H9 (cell line): ENCODE results near the gene IRF2. TPM values are rescaled to one million over a fixed set of nuclear protein-coding genes. Genes with fewer than 3 reads are reported as not detected.
A peak's percentile ranks its signal among the peaks of the same experiment; 100 is the strongest.

Source experiments
- DNase-seq: peaks from one replicate; pipeline ENCODE4 v3.0.0-alpha.2; 2017
- H2AFZ ChIP-seq: one replicate; pipeline ENCODE4 v1.6.1; 2013; ENCODE audit warnings: mild to moderate bottlenecking, low read length, control low read depth, moderate library complexity
- H2AK5ac ChIP-seq: 2 replicates; pipeline ENCODE4 v1.6.1; 2013; ENCODE audit warnings: low read length, control low read depth, mixed read lengths; ENCODE audit not compliant: insufficient read length
- H2BK120ac ChIP-seq: one replicate; pipeline ENCODE4 v1.6.1; 2013; ENCODE audit warnings: low read depth, mild to moderate bottlenecking, low read length, control low read depth, inconsistent platforms; ENCODE audit not compliant: poor library complexity, severe bottlenecking
- H2BK12ac ChIP-seq: 2 replicates; pipeline ENCODE4 v1.6.1; 2013; ENCODE audit warnings: low read length, control low read depth, mixed read lengths, low read depth; ENCODE audit not compliant: insufficient read length
- H2BK15ac ChIP-seq: 2 replicates; pipeline ENCODE4 v1.6.1; 2013; ENCODE audit warnings: low read depth, low read length, control low read depth
- H2BK20ac ChIP-seq: one replicate; pipeline ENCODE4 v1.6.1; 2013; ENCODE audit warnings: low read depth, mild to moderate bottlenecking, low read length, control low read depth, inconsistent platforms; ENCODE audit not compliant: poor library complexity, severe bottlenecking
- H2BK5ac ChIP-seq: 2 replicates; pipeline ENCODE4 v1.6.1; 2013; ENCODE audit warnings: low read length, control low read depth, mixed read lengths; ENCODE audit not compliant: insufficient read length
- H3K14ac ChIP-seq: 2 replicates; pipeline ENCODE4 v1.6.1; 2013; ENCODE audit warnings: low read length, control low read depth; ENCODE audit not compliant: insufficient read depth
- H3K18ac ChIP-seq: 2 replicates; pipeline ENCODE4 v1.6.1; 2013; ENCODE audit warnings: low read depth, mild to moderate bottlenecking, mixed read lengths, low read length, control low read depth; ENCODE audit not compliant: insufficient read length
- H3K23ac ChIP-seq: 2 replicates; pipeline ENCODE4 v1.6.1; 2013; ENCODE audit warnings: low read length, control low read depth, mixed read lengths, low read depth; ENCODE audit not compliant: insufficient read length
- H3K23me2 ChIP-seq: 2 replicates; pipeline ENCODE4 v1.6.1; 2013; ENCODE audit warnings: low read depth, mild to moderate bottlenecking, mixed read lengths, low read length, control low read depth; ENCODE audit not compliant: insufficient read length, poor library complexity, severe bottlenecking
- H3K27ac ChIP-seq: 2 replicates; pipeline ENCODE4 v1.5.1; 2013; ENCODE audit warnings: low read length, control low read depth, mixed read lengths, low read depth; ENCODE audit not compliant: insufficient read length
- H3K27me3 ChIP-seq: 2 replicates; pipeline ENCODE4 v1.6.1; 2013; ENCODE audit warnings: low read length, control low read depth, inconsistent platforms; ENCODE audit not compliant: insufficient read depth
- H3K4ac ChIP-seq: 2 replicates; pipeline ENCODE4 v1.6.1; 2013; ENCODE audit warnings: low read depth, mild to moderate bottlenecking, control low read depth, inconsistent platforms, low read length, moderate library complexity
- H3K4me1 ChIP-seq: 2 replicates; pipeline ENCODE4 v1.6.1; 2013; ENCODE audit warnings: low read length, control low read depth, inconsistent platforms; ENCODE audit not compliant: insufficient read depth
- H3K4me2 ChIP-seq: 2 replicates; pipeline ENCODE4 v1.6.1; 2013; ENCODE audit warnings: low read length, control low read depth, mixed read lengths; ENCODE audit not compliant: insufficient read length, insufficient read depth
- H3K56ac ChIP-seq: 2 replicates; pipeline ENCODE4 v1.6.1; 2013; ENCODE audit warnings: low read depth, mild to moderate bottlenecking, mixed read lengths, low read length, control low read depth; ENCODE audit not compliant: insufficient read length
- H3K79me1 ChIP-seq: 2 replicates; pipeline ENCODE4 v1.6.1; 2013; ENCODE audit warnings: low read depth, mild to moderate bottlenecking, moderate library complexity, low read length, control low read depth, inconsistent platforms; ENCODE audit not compliant: insufficient read depth, poor library complexity, severe bottlenecking
- H3K79me2 ChIP-seq: 2 replicates; pipeline ENCODE4 v1.6.1; 2013; ENCODE audit warnings: low read length, control low read depth, inconsistent platforms; ENCODE audit not compliant: insufficient read depth
- H3K9ac ChIP-seq: 2 replicates; pipeline ENCODE4 v1.6.1; 2013; ENCODE audit warnings: low read length, control low read depth, mixed read lengths; ENCODE audit not compliant: insufficient read length; ENCODE audit errors: extremely low read depth
- H3K9me3 ChIP-seq: one replicate; pipeline ENCODE4 v1.6.1; 2013; ENCODE audit warnings: low read depth, low read length, inconsistent platforms; ENCODE audit not compliant: control insufficient read depth
- H3T11ph ChIP-seq: one replicate; pipeline ENCODE4 v1.6.1; 2013; ENCODE audit warnings: mild to moderate bottlenecking, low read length, control low read depth, inconsistent platforms
- H4K20me1 ChIP-seq: one replicate; pipeline ENCODE4 v1.6.1; 2013; ENCODE audit not compliant: control insufficient read depth, insufficient read length, insufficient read depth
- H4K5ac ChIP-seq: 2 replicates; pipeline ENCODE4 v1.6.1; 2013; ENCODE audit warnings: low read depth, mild to moderate bottlenecking, mixed read lengths, low read length, control low read depth; ENCODE audit not compliant: insufficient read length
- H4K8ac ChIP-seq: replicated peaks from 2 replicates; pipeline ENCODE4 v1.6.1; 2013; ENCODE audit warnings: low read length, control low read depth, mixed read lengths, low read depth; ENCODE audit not compliant: insufficient read length
- H4K91ac ChIP-seq: 2 replicates; pipeline ENCODE4 v1.6.1; 2013; ENCODE audit warnings: low read depth, mild to moderate bottlenecking, moderate library complexity, mixed read lengths, low read length, control low read depth; ENCODE audit not compliant: insufficient read length
- H3K27ac Mint-ChIP-seq, 3 experiments: 2 replicates in 2 of 3; 3 replicates in 1 of 3; pipeline ENCODE4 v1.8.0; 2020 to 2021; ENCODE audit warnings: mixed read lengths in 3 of 3, mild to moderate bottlenecking in 1 of 3, moderate library complexity in 1 of 3
- H3K27me3 Mint-ChIP-seq: 2 replicates; pipeline ENCODE4 v1.8.0; 2021; ENCODE audit warnings: low read depth, mild to moderate bottlenecking, moderate library complexity, mixed read lengths
- H3K36me3 Mint-ChIP-seq, 3 experiments: 2 replicates in 2 of 3; 3 replicates in 1 of 3; pipeline ENCODE4 v1.8.0; 2020 to 2021; ENCODE audit warnings: low read depth in 3 of 3, mixed read lengths in 3 of 3; ENCODE audit not compliant: insufficient read depth in 1 of 3
- H3K4me1 Mint-ChIP-seq, 2 experiments: 2 replicates each; pipeline ENCODE4 v1.8.0; 2020; ENCODE audit warnings: mixed read lengths in 2 of 2
- H3K4me3 Mint-ChIP-seq, 2 experiments: 2 replicates in 1 of 2; 3 replicates in 1 of 2; pipeline ENCODE4 v1.8.0; 2020 to 2021; ENCODE audit warnings: mild to moderate bottlenecking in 2 of 2, mixed read lengths in 2 of 2, moderate library complexity in 1 of 2
- H3K9me3 Mint-ChIP-seq, 2 experiments: 2 replicates in 1 of 2; 3 replicates in 1 of 2; pipeline ENCODE4 v1.8.0; 2020; ENCODE audit warnings: mild to moderate bottlenecking in 2 of 2, mixed read lengths in 2 of 2, moderate library complexity in 1 of 2
- WGBS: extraction: QIAGEN DNeasy Blood & Tissue Kit; methylation state at CpG from one replicate; pipeline ENCODE4 v1.1.7; 2013; ENCODE audit warnings: missing lambda C conversion rate, low lambda C conversion rate, mixed read lengths; ENCODE audit not compliant: insufficient read length; ENCODE audit errors: extremely low coverage; 5-methylcytosine and 5-hydroxymethylcytosine counted together
- total RNA-seq: library from RNA; stranded (reverse); gene quantifications from 2 replicates; pipeline ENCODE4 v1.2.1, GENCODE V29; 2021
- TF ChIP-seq, protein P1 (sequence below): fragments of 200-600 bp; sonication (generic); conservative IDR thresholded peaks from 3 replicates; pipeline ENCODE4 v1.8.0; 2021; ENCODE audit warnings: antibody characterized with exemption, mild to moderate bottlenecking

IRF2 gene
- total RNA-seq, 1 experiment from 2014 or later, result 13.5 TPM

DNA sequence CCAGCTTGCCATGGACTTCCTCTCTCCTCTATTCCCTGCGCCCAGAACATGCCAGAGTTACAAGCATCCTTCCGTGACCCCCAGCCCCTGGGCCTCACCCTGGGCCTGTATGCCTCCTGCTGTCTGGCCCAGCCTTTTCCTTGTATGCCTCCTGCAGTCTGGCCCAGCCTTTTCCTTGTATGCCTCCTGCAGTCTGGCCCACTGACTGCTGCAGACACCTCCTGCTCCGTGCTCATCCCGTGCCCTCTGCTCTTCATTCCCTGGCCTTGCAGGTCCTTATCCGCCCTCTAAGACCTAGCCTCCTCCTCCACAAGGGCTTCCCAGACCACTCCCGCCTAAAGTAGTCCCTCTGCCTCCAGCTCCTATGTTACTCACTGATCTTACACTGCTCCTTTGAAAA, 44.2 kb downstream of the IRF2 start:
- no peak overlapping the region for H3K9ac ChIP-seq
- no peak overlapping the region for H3K56ac ChIP-seq
- no peaks in the 10 kb centered on the region for H3K27me3 Mint-ChIP-seq
- H3K79me1 ChIP-seq, result peaks cover 2% of the 10 kb centered on the region
- 0 out of 2 replicates have a peak, but pooled peaks cover 2% of the 10 kb centered on the region for H3K27me3 ChIP-seq
- H3K27ac Mint-ChIP-seq, result peak overlapping the region in 1 of 3 experiments; percentile 6; a peak in 2 of 7 replicates
- H3K79me2 ChIP-seq, result peaks cover 10% of the 10 kb centered on the region; the same call in 1 of the 2 replicates
- peaks cover 12 to 31% (median 27%) of the 10 kb centered on the region in 3 experiments; a peak in 6 of 7 replicates for H3K36me3 Mint-ChIP-seq
- no peak for DNase-seq
- no peak overlapping the region for H3K18ac ChIP-seq
- no peaks in the 10 kb centered on the region for H3K9me3 Mint-ChIP-seq
- no peaks in the 10 kb centered on the region for H3K23me2 ChIP-seq
- H2BK12ac ChIP-seq, result no peak overlapping the region
- peaks cover 22 to 30% of the 10 kb centered on the region in 2 experiments for H3K4me1 Mint-ChIP-seq
- no peak overlapping the region for H4K91ac ChIP-seq
- TF ChIP-seq, protein P1, sequence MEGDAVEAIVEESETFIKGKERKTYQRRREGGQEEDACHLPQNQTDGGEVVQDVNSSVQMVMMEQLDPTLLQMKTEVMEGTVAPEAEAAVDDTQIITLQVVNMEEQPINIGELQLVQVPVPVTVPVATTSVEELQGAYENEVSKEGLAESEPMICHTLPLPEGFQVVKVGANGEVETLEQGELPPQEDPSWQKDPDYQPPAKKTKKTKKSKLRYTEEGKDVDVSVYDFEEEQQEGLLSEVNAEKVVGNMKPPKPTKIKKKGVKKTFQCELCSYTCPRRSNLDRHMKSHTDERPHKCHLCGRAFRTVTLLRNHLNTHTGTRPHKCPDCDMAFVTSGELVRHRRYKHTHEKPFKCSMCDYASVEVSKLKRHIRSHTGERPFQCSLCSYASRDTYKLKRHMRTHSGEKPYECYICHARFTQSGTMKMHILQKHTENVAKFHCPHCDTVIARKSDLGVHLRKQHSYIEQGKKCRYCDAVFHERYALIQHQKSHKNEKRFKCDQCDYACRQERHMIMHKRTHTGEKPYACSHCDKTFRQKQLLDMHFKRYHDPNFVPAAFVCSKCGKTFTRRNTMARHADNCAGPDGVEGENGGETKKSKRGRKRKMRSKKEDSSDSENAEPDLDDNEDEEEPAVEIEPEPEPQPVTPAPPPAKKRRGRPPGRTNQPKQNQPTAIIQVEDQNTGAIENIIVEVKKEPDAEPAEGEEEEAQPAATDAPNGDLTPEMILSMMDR, result no peak
- no peak overlapping the region for H2BK15ac ChIP-seq
- H3K4me1 ChIP-seq, result peaks cover 5% of the 10 kb centered on the region; the same call in 1 of the 2 replicates
- H3K27ac ChIP-seq, result no peak overlapping the region
- no peak overlapping the region for H2BK120ac ChIP-seq
- no peak overlapping the region for H3T11ph ChIP-seq
- no peaks in the 10 kb centered on the region for H4K20me1 ChIP-seq
- no peak overlapping the region for H2AFZ ChIP-seq
- H3K4me3 Mint-ChIP-seq, result no peak overlapping the region
- H2BK20ac ChIP-seq, result no peak overlapping the region
- no CpG with 5 or more reads among the region's 6 CpGs for WGBS
- no peak overlapping the region for H3K23ac ChIP-seq
- no peak overlapping the region for H3K14ac ChIP-seq
- no peak overlapping the region for H4K8ac ChIP-seq
- H3K4ac ChIP-seq, result no peak overlapping the region
- no peak overlapping the region for H2BK5ac ChIP-seq
- no peak overlapping the region for H3K4me2 ChIP-seq
- no peak overlapping the region for H2AK5ac ChIP-seq
- no peak overlapping the region for H4K5ac ChIP-seq
- no peaks in the 10 kb centered on the region for H3K9me3 ChIP-seq
